DOHH2 (cell line): ENCODE measurements around the gene HMG20A.

Source experiments
- H3F3A ChIP-seq: fragments of 200-600 bp; sonication (generic), shearing (Covaris generic); 2 replicates; pipeline ENCODE4 v1.6.0; 2016; ENCODE audit warnings: antibody characterized with exemption, mild to moderate bottlenecking; ENCODE audit not compliant: control insufficient read depth, insufficient read depth
- H3K27ac ChIP-seq: fragments of 200-600 bp; sonication (generic); 2 replicates; pipeline ENCODE4 v1.5.1; 2014; ENCODE audit warnings: low read depth, mild to moderate bottlenecking, low read length, moderate library complexity
- H3K27me3 ChIP-seq: fragments of 200-600 bp; sonication (generic); 2 replicates; pipeline ENCODE4 v1.6.1; 2014; ENCODE audit warnings: mild to moderate bottlenecking, low read length, mixed read lengths; ENCODE audit not compliant: control insufficient read depth
- H3K36me3 ChIP-seq: fragments of 200-600 bp; sonication (generic); 2 replicates; pipeline ENCODE4 v1.6.1; 2014; ENCODE audit warnings: mild to moderate bottlenecking, low read length, moderate library complexity, mixed read lengths; ENCODE audit not compliant: control insufficient read depth
- H3K4me1 ChIP-seq: fragments of 200-600 bp; sonication (generic); 2 replicates; pipeline ENCODE4 v1.6.1; 2014; ENCODE audit warnings: mild to moderate bottlenecking, low read length, mixed read lengths; ENCODE audit not compliant: control insufficient read depth
- H3K4me2 ChIP-seq: fragments of 200-600 bp; sonication (generic); 2 replicates; pipeline ENCODE4 v1.6.0; 2014; ENCODE audit warnings: mild to moderate bottlenecking, low read length, moderate library complexity
- H3K4me3 ChIP-seq: fragments of 200-600 bp; sonication (generic); 2 replicates; pipeline ENCODE4 v1.5.1; 2014; ENCODE audit warnings: mild to moderate bottlenecking, low read length, mixed read lengths
- H3K79me2 ChIP-seq: fragments of 200-600 bp; sonication (generic); 2 replicates; pipeline ENCODE4 v1.6.1; 2014; ENCODE audit warnings: mild to moderate bottlenecking, low read length, mixed read lengths; ENCODE audit not compliant: control insufficient read depth
- H3K9me2 ChIP-seq: fragments of 200-600 bp; sonication (generic); replicated peaks from 2 replicates; pipeline ENCODE4 v1.6.1; 2014; ENCODE audit warnings: mild to moderate bottlenecking, low read length, mixed read lengths; ENCODE audit not compliant: control insufficient read depth
- H3K9me3 ChIP-seq: fragments of 200-600 bp; sonication (generic); 2 replicates; pipeline ENCODE4 v1.6.1; 2014; ENCODE audit warnings: antibody characterized with exemption, low read length, mixed read lengths; ENCODE audit not compliant: control insufficient read depth, insufficient read depth
- H4K20me1 ChIP-seq: fragments of 200-600 bp; sonication (generic); 2 replicates; pipeline ENCODE4 v1.6.0; 2014; ENCODE audit warnings: low read depth, mild to moderate bottlenecking, antibody characterized with exemption, low read length, moderate library complexity; ENCODE audit not compliant: control insufficient read depth, insufficient read depth
- CTCF ChIP-seq: fragments of 200-600 bp; sonication (generic); IDR thresholded peaks from one replicate; pipeline ENCODE4 v1.5.1; 2014; ENCODE audit warnings: antibody characterized with exemption, mild to moderate bottlenecking, low read depth, low read length; ENCODE audit not compliant: poor library complexity, severe bottlenecking
- EZH2phosphoT487 ChIP-seq: fragments of 200-600 bp; sonication (generic); IDR thresholded peaks from 2 replicates; pipeline ENCODE4 v1.6.1; 2017; ENCODE audit warnings: borderline replicate concordance, mild to moderate bottlenecking, antibody characterized with exemption, low read length, moderate library complexity, mixed read lengths

The HMG20A gene

GRCh38 chr15:77375133-77375532, 45.6 kb upstream of the HMG20A start:
- Histone ChIP-seq H4K20me1 (no peaks in the 10 kb centered on the region), H3K9me2 (no peaks in the 10 kb centered on the region), H3K36me3 (no peaks in the 10 kb centered on the region), H3K27ac (no peak overlapping the region), H3F3A (no peaks in the 10 kb centered on the region), H3K79me2 (no peaks in the 10 kb centered on the region), H3K4me1 (no peaks in the 10 kb centered on the region), H3K27me3 (no peaks in the 10 kb centered on the region), H3K4me2 (no peak overlapping the region), H3K4me3 (no peak overlapping the region), H3K9me3 (no peaks in the 10 kb centered on the region)
- no peak for TF ChIP-seq EZH2phosphoT487
- no peak for TF ChIP-seq CTCF

- TF ChIP-seq CTCF (no peak), EZH2phosphoT487 (no peak)
These were observed 43.9 kb upstream of the HMG20A start for GRCh38 chr15:77376770-77377169.

GRCh38 chr15:77380033-77380432, 40.7 kb upstream of the HMG20A start:
- H3K27ac ChIP-seq = no peak overlapping the region

More at GRCh38 chr15:77376770-77377169, 43.9 kb upstream of the HMG20A start:
- no peaks in the 10 kb centered on the region for H4K20me1 ChIP-seq
- H3K4me1 ChIP-seq = no peaks in the 10 kb centered on the region
- no peaks in the 10 kb centered on the region for H3K79me2 ChIP-seq
- H3F3A ChIP-seq = no peaks in the 10 kb centered on the region
- H3K27ac ChIP-seq = no peak overlapping the region
- H3K4me3 ChIP-seq = no peak overlapping the region
- H3K36me3 ChIP-seq = no peaks in the 10 kb centered on the region
- no peak overlapping the region for H3K4me2 ChIP-seq
- no peaks in the 10 kb centered on the region for H3K9me3 ChIP-seq
- no peaks in the 10 kb centered on the region for H3K9me2 ChIP-seq
- H3K27me3 ChIP-seq = no peaks in the 10 kb centered on the region

More at GRCh38 chr15:77380033-77380432, 40.7 kb upstream of the HMG20A start:
- Histone ChIP-seq H3K27me3 (no peaks in the 10 kb centered on the region), H3K9me2 (no peaks in the 10 kb centered on the region), H3K79me2 (no peaks in the 10 kb centered on the region), H3K9me3 (no peaks in the 10 kb centered on the region), H3F3A (no peaks in the 10 kb centered on the region), H3K4me1 (no peaks in the 10 kb centered on the region), H3K4me2 (no peak overlapping the region), H4K20me1 (no peaks in the 10 kb centered on the region), H3K4me3 (no peak overlapping the region), H3K36me3 (no peaks in the 10 kb centered on the region)
- TF ChIP-seq EZH2phosphoT487 (no peak), CTCF (no peak)
